MV-4-11 (cell line): ENCODE measurements around the gene GALNT14.
A peak's percentile ranks its signal among the peaks of the same experiment; 100 is the strongest.

Experiments
- DNase-seq: peaks from one replicate; lab custom pipeline; 2025; lab: John Stamatoyannopoulos, UW

Gene GALNT14

GRCh38 chr2:31134480-31134879 lies 3.8 kb downstream of the GALNT14 start:
- no peak for DNase-seq

- no peak for DNase-seq
These were observed 5.5 kb downstream of the GALNT14 start for GRCh38 chr2:31132786-31133185.

GRCh38 chr2:31131871-31132270 lies 6.4 kb downstream of the GALNT14 start:
- DNase-seq, result no peak

- no peak for DNase-seq
These were observed 8.7 kb downstream of the GALNT14 start for GRCh38 chr2:31129375-31130171.

- no peak for DNase-seq
These were observed 10.3 kb downstream of the GALNT14 start for GRCh38 chr2:31127931-31128330.

- no peak for DNase-seq
These were observed 12.1 kb downstream of the GALNT14 start for GRCh38 chr2:31125918-31126695.

GRCh38 chr2:31124904-31125303 lies 13.3 kb downstream of the GALNT14 start:
- no peak for DNase-seq

- no peak for DNase-seq
These were observed 16.1 kb downstream of the GALNT14 start for GRCh38 chr2:31122133-31122532.

- no peak for DNase-seq
These were observed 24.5 kb downstream of the GALNT14 start for GRCh38 chr2:31113765-31114164.

- DNase-seq, result no peak
These were observed 25.7 kb downstream of the GALNT14 start for GRCh38 chr2:31112544-31112943.

GRCh38 chr2:31110998-31111397 lies 27.2 kb downstream of the GALNT14 start:
- no peak for DNase-seq

- no peak for DNase-seq
These were observed 27.8 kb downstream of the GALNT14 start for GRCh38 chr2:31110431-31110830.

- no peak for DNase-seq
These were observed 28.5 kb downstream of the GALNT14 start for GRCh38 chr2:31109633-31110192.

- peak; percentile 27 for DNase-seq
These were observed 29.5 kb downstream of the GALNT14 start for GRCh38 chr2:31108561-31109286.

- no peak for DNase-seq
These were observed 30.5 kb downstream of the GALNT14 start for GRCh38 chr2:31107591-31108300.

GRCh38 chr2:31101701-31102100 lies 36.5 kb downstream of the GALNT14 start:
- DNase-seq, result no peak

GRCh38 chr2:31097962-31098613 lies 40.2 kb downstream of the GALNT14 start:
- no peak for DNase-seq

- no peak for DNase-seq
These were observed 48.1 kb downstream of the GALNT14 start for GRCh38 chr2:31090188-31090587.

- DNase-seq, result no peak
These were observed 48.6 kb downstream of the GALNT14 start for GRCh38 chr2:31089645-31090044.

GRCh38 chr2:31088504-31089195 lies 49.6 kb downstream of the GALNT14 start:
- DNase-seq, result no peak

- DNase-seq, result no peak
These were observed 50.7 kb downstream of the GALNT14 start for GRCh38 chr2:31087491-31087890.
